Ecto neural progenitor cell (in vitro differentiated cells): ENCODE data around the gene CNTD1.

Experiments used
- DNase-seq: peaks from one replicate; pipeline ENCODE4 v3.0.0-alpha.2; 2018; ENCODE audit warnings: low spot score

CNTD1 gene

DNA sequence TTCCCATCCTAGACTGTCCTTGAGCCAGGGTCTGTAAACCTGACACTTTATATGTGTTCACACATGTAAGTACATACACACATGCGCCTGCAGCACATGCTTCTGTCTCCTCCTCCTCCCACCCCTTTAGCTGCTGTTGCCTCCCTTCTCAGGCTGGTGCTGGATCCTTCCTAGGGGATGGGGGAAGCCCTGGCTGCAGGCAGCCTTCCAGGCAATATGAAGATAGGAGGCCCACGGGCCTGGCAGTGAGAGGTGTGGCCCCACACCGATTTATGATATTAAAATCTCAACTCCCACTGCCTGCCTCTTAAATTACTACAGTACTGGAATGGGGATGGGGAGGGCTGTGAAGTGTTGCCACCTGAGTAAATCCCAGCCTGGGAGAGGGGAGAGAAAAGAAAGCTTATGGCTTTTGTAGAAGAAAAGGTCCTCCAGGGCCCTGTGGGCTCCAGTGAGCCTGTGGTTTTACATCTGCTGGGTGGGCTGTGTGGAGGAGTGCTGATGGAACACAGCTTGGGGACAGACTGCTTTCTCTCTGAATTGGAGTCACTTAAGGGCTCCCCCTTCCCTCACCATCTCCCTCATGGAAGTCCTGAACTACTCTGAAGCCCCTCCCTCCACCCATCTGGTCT is 19.2 kb upstream of the CNTD1 start:
- DNase-seq = no peak

DNA sequence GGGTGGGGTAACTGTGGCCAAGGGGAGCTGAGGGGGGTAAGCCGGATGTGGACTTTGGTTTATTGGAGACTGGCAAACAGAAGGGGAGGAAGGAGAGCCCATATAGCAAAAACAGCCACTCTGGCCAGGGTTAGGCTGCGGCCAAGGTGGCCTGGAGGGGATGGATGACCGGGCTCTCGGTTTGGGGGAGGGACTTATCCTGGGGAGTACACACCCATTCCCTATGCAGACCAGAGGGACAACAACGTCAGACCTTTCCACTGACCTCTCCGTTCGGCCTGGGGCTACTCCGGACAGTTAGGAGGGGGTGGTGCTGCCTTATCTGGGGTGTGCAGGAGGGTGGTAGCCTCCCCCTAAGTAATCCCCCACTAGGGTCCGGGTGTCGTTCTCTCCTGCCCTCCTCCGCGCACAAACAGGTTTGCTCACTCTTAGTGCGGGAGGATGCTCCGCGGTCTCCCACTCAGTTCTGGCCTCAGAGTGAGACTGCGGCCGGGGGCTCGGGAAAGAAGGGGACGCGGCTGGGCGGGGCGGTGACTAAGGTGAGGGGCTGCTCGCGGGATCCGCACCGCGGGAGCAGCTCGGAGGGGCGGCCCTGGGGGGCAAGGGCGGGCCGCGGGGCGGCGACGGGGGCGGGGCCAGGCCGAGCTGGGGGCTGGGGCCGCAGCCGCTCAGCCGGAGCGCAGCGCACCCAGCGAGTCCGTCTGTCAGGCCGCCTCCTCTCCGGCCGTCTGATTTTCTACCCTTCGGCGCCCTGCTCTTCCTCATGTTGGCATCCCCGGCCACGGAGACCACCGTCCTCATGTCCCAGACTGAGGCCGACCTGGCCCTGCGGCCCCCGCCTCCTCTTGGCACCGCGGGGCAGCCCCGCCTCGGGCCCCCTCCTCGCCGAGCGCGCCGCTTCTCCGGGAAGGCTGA is 18.5 kb upstream of the CNTD1 start, which contains the start of gene WNK4:
Gene WNK4 (plus strand): TSS at position 675 of the 915 bp plus-strand sequence. CDS start 89 bp downstream, at position 764.
- DNase-seq = peak; percentile 73

DNA sequence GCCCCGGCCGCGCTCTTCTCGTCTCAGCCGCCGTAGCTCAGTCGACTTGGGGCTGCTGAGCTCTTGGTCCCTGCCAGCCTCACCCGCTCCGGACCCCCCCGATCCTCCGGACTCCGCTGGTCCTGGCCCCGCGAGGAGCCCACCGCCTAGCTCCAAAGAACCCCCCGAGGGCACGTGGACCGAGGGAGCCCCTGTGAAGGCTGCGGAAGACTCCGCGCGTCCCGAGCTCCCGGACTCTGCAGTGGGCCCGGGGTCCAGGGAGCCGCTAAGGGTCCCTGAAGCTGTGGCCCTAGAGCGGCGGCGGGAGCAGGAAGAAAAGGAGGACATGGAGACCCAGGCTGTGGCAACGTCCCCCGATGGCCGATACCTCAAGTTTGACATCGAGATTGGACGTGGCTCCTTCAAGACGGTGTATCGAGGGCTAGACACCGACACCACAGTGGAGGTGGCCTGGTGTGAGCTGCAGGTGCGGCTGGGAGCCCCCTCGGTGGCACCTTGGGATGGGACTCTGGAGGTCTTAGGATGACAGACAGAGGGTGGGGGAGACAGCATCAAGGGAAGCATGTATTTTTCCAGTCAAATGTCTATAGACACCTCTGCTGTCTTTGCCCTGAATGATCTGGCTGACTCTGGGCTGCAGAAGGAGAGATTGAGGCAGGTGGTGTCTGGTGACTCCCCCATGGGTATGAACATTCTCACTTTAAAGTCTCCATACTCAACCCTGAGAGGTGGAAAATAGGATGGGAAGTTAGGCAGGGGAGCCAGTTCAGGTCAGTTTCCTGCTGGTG is 17.6 kb upstream of the CNTD1 start:
- DNase-seq = no peak

DNA sequence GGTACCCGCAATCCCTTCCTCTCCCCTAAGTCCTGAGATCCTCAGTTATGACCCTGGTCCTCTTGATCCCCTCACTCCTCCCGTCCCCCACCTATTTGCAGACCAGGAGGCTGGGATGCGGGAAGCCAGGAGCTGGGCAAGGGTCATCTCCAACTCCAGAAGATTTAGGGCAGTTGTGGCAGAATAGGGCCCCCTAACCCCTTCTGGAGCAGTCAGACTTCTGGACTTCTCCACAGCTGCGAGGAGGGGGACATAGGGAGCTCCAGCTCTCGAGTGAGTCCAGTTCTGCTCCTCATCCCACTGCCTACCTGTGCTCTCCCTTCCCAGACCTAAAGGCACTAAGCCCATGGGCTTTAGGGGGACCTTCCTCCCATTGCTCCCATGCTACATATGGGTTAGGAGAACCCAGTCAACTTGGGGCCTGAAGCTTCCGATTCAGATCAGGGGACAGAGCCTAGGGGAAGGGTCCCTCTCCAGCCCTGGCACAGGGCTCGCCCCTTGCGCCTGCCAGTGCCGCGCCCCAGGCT is 17.0 kb upstream of the CNTD1 start:
- no peak for DNase-seq

DNA sequence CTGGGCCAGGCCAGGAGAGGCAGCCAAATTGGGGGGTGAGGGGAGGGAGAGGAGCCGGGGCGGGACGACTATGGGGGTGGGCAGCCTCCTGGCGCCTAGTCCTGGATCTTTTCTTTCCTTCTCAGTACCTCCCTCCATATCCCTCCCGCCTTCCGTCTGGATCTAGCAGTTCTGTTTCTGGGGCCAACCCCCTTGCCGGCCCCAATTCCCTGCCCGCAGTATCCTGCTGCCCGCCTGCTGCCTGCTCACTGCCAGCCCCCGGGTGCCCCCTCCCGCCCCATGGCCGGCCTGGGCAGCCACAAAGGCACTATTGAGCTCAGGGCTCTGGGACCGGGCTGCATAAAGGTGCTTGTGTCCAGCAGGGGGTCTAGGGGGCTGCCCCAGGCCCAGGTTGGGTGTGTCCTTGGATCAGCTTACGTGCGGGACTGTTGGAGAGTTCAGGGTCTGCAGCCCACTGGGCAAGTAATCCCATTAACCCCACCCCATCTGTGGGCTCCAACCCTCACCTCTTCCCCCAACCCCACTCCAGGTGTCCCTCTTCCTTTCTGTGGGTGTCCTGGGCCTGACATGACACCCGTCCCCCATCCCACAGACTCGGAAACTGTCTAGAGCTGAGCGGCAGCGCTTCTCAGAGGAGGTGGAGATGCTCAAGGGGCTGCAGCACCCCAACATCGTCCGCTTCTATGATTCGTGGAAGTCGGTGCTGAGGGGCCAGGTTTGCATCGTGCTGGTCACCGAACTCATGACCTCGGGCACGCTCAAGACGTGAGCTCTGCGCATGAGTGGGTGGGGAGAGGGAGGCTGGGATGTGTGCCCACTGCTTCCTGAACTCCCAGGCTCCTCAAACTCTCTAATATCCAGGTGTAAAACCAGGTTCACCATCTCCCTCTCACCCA is 16.2 kb upstream of the CNTD1 start:
- no peak for DNase-seq

DNA sequence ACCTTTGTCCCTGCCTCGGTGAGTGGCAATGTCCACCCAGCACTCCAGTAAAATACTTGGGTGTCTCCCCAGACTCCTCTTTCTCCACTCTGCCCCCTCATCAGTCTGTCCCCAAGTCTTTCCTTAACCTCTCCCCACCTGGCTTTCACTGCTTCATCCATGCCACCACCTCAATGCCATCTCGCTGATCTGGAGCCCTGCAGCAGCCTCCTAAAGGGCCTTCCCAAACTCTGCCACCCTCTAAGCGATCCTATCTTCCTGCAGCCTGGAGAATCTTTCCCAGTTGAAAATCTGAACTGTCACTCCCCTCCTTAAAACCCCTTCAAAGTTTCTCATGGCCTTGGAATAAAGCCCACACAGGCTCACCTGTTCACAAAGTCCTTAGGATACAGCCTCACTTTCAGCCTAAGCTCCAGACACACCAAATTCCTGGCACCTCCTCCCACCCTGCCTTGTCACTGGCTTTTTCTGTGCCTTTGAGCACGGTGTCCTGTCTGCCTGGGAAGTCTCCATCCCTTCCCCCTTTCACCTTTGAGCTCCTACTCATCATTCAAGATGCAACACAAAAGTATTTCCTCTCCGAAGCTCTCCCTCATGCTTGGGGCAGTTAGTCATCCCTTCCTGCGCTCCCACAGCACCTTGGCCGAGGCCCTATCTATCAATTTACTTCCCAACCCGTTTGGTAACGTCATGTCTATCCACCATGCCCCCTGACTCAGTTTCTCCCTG is 15.4 kb upstream of the CNTD1 start:
- DNase-seq = no peak

DNA sequence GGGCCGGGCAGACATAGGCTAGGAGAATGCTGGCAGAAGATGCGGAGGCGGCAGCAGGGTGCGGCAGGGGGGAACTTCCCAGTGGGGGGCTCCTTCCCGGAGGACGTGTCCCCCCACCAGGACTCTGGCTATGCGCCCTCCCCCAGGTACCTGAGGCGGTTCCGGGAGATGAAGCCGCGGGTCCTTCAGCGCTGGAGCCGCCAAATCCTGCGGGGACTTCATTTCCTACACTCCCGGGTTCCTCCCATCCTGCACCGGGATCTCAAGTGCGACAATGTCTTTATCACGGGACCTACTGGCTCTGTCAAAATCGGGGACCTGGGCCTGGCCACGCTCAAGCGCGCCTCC is 14.9 kb upstream of the CNTD1 start:
- no peak for DNase-seq

DNA sequence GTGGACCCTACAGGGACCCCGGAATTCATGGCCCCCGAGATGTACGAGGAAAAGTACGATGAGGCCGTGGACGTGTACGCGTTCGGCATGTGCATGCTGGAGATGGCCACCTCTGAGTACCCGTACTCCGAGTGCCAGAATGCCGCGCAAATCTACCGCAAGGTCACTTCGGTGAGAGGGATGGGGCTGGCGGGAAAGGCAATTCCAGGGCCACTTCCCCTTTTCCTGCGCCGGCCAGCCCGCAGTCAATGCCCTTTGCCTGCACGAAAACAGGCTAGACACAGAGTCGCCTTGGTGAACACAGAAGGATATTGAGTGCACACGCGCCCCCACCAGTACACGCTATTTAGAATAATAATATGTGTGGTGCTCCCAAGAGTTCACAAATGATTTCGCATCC is 14.3 kb upstream of the CNTD1 start:
- no peak for DNase-seq

DNA sequence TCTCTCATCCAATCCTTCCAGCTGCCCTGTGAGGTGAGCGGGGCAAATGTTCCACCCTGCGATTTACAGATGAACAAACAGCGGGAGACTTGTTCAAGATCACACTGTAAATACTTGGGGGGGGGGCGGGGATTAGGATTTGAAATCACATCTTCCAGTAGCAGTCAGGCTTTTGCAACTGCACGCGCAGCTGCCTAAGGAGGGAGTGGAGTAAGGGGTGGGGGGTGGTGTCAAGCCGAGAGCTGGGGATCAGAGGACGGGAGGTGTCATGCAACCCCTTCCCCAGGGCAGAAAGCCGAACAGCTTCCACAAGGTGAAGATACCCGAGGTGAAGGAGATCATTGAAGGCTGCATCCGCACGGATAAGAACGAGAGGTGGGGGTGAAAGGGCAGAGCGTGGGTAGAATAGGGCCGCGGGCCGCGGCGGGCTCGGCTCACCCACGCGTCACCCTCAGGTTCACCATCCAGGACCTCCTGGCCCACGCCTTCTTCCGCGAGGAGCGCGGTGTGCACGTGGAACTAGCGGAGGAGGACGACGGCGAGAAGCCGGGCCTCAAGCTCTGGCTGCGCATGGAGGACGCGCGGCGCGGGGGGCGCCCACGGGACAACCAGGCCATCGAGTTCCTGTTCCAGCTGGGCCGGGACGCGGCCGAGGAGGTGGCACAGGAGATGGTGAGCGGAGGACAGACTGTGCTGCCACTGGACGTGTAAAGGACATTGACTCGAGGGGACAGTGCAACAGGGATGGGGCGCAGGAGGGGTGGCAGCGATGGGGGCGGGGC is 13.7 kb upstream of the CNTD1 start:
- no peak for DNase-seq

DNA sequence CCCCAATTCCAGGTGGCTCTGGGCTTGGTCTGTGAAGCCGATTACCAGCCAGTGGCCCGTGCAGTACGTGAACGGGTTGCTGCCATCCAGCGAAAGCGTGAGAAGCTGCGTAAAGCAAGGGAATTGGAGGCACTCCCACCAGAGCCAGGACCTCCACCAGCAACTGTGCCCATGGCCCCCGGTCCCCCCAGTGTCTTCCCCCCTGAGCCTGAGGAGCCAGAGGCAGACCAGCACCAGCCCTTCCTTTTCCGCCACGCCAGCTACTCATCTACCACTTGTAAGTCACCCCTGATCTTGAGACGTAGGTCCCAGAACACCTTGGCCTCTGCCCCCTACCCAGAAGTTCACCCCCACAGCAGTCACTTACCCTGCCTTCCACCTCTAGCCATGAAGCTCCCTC is 11.4 kb upstream of the CNTD1 start:
- no peak for DNase-seq

DNA sequence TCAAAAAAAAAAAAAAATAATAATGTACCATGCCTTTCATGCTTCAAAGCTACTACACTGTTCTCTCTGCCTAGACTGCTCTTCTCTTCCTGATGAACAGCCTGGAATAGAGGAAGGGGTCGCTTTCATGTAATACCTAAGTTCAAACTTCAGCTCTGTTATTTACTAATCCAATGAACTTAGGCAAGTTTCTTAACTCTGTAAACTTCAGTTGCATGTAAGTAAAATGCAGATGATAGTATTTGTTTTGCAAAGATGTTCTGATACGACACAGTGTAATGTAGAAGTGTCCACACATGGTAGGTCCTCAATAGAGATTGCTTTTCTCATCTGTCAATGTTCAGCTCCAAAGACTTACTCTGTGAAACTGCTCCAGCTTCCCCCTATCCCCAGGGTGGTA is 6.7 kb upstream of the CNTD1 start:
- no peak for DNase-seq

DNA sequence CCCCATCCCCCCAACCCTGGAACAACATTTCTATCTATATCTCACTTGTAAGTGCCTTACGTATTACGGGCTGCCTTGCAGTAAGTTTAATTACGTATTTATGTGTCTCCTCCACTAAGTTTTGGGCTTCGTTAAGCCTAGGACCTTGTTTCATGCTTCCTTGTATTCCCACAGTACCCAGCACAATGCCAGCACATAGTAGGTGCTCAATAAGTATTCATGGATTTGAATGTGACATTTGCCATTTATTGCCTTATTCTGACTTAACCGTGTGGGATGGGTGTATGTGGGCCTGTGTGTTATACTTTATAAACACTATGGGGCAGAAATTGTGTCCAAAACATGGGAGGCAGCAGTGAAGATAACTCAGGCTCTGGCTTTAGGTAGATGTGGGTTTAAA is 6.1 kb upstream of the CNTD1 start:
- DNase-seq = no peak

DNA sequence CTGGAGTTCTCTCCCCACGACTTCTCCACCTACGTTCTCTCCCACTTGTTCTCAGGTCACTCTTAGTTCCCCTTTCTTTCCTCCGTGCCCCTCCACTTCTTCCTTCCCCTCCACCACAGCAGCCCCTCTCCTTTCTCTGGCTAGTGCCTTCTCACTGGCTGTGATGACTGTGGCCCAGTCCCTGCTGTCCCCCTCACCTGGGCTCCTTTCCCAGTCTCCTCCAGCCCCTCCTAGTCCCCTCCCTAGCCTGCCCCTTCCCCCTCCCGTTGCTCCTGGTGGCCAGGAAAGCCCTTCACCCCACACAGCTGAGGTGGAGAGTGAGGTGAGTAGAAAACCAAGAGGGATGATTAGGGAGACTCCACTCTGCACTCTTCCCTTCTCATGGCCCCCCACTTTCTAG is 3.6 kb upstream of the CNTD1 start:
- DNase-seq = no peak

DNA sequence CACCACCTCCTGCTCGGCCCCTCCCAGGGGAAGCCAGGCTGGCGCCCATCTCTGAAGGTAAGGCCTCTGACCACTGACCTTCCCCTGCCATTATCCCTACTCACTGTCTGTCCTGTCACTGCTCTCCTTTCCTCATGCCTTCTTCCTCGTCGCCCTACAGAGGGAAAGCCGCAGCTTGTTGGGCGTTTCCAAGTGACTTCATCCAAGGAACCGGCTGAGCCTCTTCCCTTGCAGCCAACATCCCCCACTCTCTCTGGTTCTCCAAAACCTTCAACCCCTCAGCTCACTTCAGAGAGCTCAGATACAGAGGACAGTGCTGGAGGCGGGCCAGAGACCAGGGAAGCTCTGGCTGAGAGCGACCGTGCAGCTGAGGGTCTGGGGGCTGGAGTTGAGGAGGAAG is 3.2 kb upstream of the CNTD1 start:
- no peak for DNase-seq

DNA sequence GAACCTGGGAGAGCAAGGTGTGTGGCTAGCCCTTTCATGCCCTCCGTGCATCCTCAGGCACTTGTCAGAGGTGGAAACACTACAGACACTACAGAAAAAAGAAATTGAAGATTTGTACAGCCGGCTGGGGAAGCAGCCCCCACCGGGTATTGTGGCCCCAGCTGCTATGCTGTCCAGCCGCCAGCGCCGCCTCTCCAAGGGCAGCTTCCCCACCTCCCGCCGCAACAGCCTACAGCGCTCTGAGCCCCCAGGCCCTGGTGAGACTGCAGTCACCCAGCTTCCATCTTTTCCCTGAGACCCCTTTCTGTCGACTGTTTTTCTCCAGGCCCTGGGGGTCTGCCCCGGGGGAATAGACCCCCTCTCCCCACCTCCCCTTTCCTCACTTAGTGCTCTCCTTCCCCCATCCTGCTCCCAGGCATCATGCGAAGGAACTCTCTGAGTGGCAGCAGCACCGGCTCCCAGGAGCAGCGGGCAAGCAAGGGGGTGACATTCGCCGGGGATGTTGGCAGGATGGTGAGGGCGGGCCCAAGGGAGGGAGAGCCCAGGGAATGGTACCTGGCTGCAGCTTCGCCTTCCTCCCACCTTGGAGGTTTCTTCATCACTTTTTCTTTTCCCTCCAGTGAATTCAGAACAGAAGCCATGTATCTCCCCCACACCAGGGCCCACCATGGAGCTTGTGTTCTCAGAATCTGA is 2.4 kb upstream of the CNTD1 start:
- DNase-seq = no peak

DNA sequence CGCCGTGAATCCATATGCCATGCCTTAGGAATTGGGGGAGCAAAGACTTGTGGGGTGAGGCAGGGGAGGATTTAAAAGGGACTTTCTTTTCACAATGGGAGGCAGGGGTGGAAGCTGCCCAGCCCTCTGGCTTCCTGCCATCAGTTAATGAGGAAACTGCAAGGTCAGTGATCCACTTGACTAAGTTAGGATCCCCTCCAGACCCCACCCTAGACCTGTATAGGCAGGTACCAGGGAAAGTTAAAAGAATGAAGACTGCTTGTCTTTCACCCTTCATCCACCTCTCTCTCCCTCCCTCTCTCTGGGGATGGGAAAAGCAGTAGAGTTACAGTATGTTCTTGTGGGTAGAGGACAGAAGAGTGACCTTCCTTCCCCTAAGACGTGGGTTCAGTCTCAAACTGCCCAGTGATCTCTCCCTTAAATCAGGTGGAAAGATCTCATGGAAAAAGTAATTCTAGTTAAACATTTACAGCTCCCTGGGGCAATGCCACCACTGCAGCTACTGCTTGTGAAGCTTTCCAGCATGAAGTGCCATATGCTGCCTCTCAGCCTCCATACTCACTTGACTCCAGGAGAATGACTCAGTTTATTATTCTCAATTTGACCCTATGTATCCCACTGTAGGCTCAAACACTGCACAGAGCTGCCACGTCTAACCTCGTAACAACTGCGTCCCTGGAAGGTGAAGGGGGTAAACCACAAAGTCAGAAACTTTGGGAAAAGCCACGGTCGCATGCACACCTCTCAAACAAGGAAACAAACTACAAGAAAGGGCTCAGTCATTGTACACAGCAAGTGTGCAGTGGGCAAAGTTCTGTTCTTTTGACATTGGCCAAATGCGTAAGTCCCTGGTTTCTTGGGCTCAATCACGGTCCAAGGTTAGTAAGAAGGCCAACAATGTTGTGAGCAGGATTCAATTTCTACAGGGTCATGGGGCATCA is 1.3 kb upstream of the CNTD1 start:
- DNase-seq = no peak

DNA sequence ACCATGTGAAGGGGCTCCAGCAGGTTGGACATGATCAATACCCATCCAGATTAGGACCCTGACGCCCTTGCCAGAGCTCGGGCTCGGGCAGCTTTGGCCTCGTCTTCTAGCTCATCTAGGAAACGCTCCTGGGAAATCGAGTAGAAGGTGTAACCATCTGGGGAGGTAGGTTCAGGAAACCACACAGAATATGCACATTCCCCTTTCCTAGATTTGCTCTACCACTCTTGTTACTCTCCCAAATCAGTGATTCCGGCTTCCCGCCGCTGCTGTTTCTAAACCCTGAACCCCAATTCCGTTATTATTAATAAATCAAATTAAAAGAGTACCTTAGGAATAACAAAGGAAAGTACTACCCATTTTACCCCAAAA is 664 bp upstream of the CNTD1 start:
- no peak for DNase-seq
